Calu3 (cell line): Measurements from ENCODE around the gene CPHXL2. TPM values are rescaled to one million over a fixed set of nuclear protein-coding genes. Genes with fewer than 3 reads are reported as not detected.

Experiments used
- Bru-seq: library from RNA; stranded (reverse); fragments of 400-500 nt; gene quantifications from one replicate; lab custom pipeline; 2021; lab: Mats Ljungman, UMichigan
- BruChase-seq, 2 experiments: library from RNA; stranded (reverse); fragments of 400-500 nt; gene quantifications; one replicate each; lab custom pipeline; 2021; lab: Mats Ljungman, UMichigan
- BruUV-seq: library from RNA; stranded (reverse); fragments of 400-500 nt; replicated peaks from 2 replicates; lab custom pipeline; 2021; lab: Mats Ljungman, UMichigan
- CTCF ChIA-PET: fragments of 300-600 bp; sonication (Branson Sonifier 250); formaldehyde crosslinking; loops from one replicate; lab custom pipeline; 2022; ENCODE audit warnings: antibody characterized with exemption; lab: Charles Lee
- DNase-seq: peaks from one replicate; pipeline ENCODE4 v3.0.0; 2022
- H3K27ac Mint-ChIP-seq: one replicate; pipeline ENCODE4 v1.8.0; 2022; ENCODE audit warnings: mixed read lengths; ENCODE audit not compliant: unreplicated experiment
- H3K27me3 Mint-ChIP-seq: one replicate; pipeline ENCODE4 v1.8.0; 2022; ENCODE audit warnings: mixed read lengths; ENCODE audit not compliant: unreplicated experiment
- H3K36me3 Mint-ChIP-seq: one replicate; pipeline ENCODE4 v1.8.0; 2022; ENCODE audit warnings: mild to moderate bottlenecking, moderate library complexity, mixed read lengths; ENCODE audit not compliant: insufficient read depth, unreplicated experiment
- H3K4me1 Mint-ChIP-seq: one replicate; pipeline ENCODE4 v1.8.0; 2022; ENCODE audit warnings: mild to moderate bottlenecking, low read depth, mixed read lengths; ENCODE audit not compliant: unreplicated experiment
- H3K4me3 Mint-ChIP-seq: one replicate; pipeline ENCODE4 v1.8.0; 2022; ENCODE audit warnings: mild to moderate bottlenecking, low read depth, moderate library complexity, mixed read lengths; ENCODE audit not compliant: unreplicated experiment
- H3K9me3 Mint-ChIP-seq: one replicate; pipeline ENCODE4 v1.8.0; 2022; ENCODE audit warnings: low read depth, mixed read lengths; ENCODE audit not compliant: unreplicated experiment
- CTCF ChIP-seq: fragments of 200-600 bp; IDR thresholded peaks from one replicate; pipeline ENCODE4 v1.8.0; 2022; ENCODE audit warnings: antibody characterized with exemption; ENCODE audit not compliant: unreplicated experiment
- intact Hi-C: fragments of 100-400 bp; cut with micrococcal nuclease; formaldehyde crosslinking; loops from one replicate; pipeline ENCODE4 v1.10.0; 2022; ENCODE audit not compliant: unreplicated experiment
- long read RNA-seq: library from polyadenylated mRNA; stranded (forward); transcript quantifications from one replicate; pipeline ENCODE4 v2.0.0, GENCODE V29; 2022
- total RNA-seq: library from RNA; stranded (reverse); gene quantifications from 2 replicates; pipeline ENCODE4 v1.2.3, GENCODE V29; 2022

The CPHXL2 gene
- total RNA-seq = not detected in 2 replicates
- not detected for Bru-seq, nascent RNA
- BruChase-seq, experiment 1, labeled RNA remaining after a 6-hour chase = not detected
- percentile 5 among the genes with signal in this experiment for BruChase-seq, experiment 2, labeled RNA remaining after a 2-hour chase
- long read RNA-seq, partial matches to known transcripts = 0 of 1 reads
- long read RNA-seq, other reads (novel, unspliced or antisense) = 1 of 1 reads

- BruUV-seq = no TSS peak
- no peaks in the 10 kb centered on the region for H3K36me3 Mint-ChIP-seq
- no peak for DNase-seq
- no peak within 1 kb of the TSS for H3K4me3 Mint-ChIP-seq
- CTCF ChIA-PET = no interaction called here
- no peaks in the 10 kb centered on the region for H3K4me1 Mint-ChIP-seq
- intact Hi-C loops = no loop called here
- H3K9me3 Mint-ChIP-seq = no peaks in the 10 kb centered on the region
- H3K27me3 Mint-ChIP-seq = no peaks in the 10 kb centered on the region
- no peak within 1 kb of the TSS for H3K27ac Mint-ChIP-seq
- no peak for TF ChIP-seq CTCF
Observed at GRCh38 chr16:75676909-75677308, at the start of gene CPHXL2. Gene CPHXL2, minus strand, starts transcription at chr16:75677009. Its CDS starts 10 bp downstream, at chr16:75676999.

- no peak within 1 kb of the TSS for H3K27ac Mint-ChIP-seq
- intact Hi-C loops = no loop called here
- CTCF ChIA-PET = no interaction called here
- H3K36me3 Mint-ChIP-seq = no peaks in the 10 kb centered on the region
- no peak for DNase-seq
- BruUV-seq = no TSS peak
- no peaks in the 10 kb centered on the region for H3K9me3 Mint-ChIP-seq
- H3K4me3 Mint-ChIP-seq = no peak within 1 kb of the TSS
- no peak for TF ChIP-seq CTCF
- H3K27me3 Mint-ChIP-seq = peaks cover 14% of the 10 kb centered on the region
- no peaks in the 10 kb centered on the region for H3K4me1 Mint-ChIP-seq
Observed at GRCh38 chr16:75726390-75726789, 49.6 kb upstream of the CPHXL2 start, which contains the start of gene CPHXL. Gene CPHXL, minus strand, starts transcription at chr16:75726490. Its CDS starts 48 bp downstream, at chr16:75726442.

GRCh38 chr16:75718452-75718851 lies 41.6 kb upstream of the CPHXL2 start:
- Mint-ChIP-seq H3K27ac (no peak overlapping the region), H3K9me3 (peaks cover 3% of the 10 kb centered on the region), H3K36me3 (no peaks in the 10 kb centered on the region), H3K4me3 (no peak overlapping the region), H3K4me1 (no peaks in the 10 kb centered on the region), H3K27me3 (peaks cover 57% of the 10 kb centered on the region)
- DNase-seq = no peak
- CTCF ChIA-PET = no interaction called here
- no TSS peak for BruUV-seq
- intact Hi-C loops = no loop called here
- TF ChIP-seq CTCF = no peak

- DNase-seq = no peak
- Mint-ChIP-seq H3K27me3 (peaks cover 56% of the 10 kb centered on the region), H3K9me3 (peaks cover 3% of the 10 kb centered on the region), H3K4me1 (no peaks in the 10 kb centered on the region), H3K4me3 (no peak overlapping the region), H3K27ac (no peak overlapping the region), H3K36me3 (no peaks in the 10 kb centered on the region)
- intact Hi-C loops = no loop called here
- no peak for TF ChIP-seq CTCF
- BruUV-seq = no TSS peak
- CTCF ChIA-PET = no interaction called here
Observed at GRCh38 chr16:75714661-75715060, 37.9 kb upstream of the CPHXL2 start.
